NCI-H2029 treated with DMSO at 0.1 percent for 48 hours (cell line): ENCODE data around the gene TMEM151A.
"Not testable (repeated sequence)": the region's sequence is repeated elsewhere in the genome, so short reads cannot be mapped to it uniquely, and the experiment has no call there.

Source experiments
- DNase-seq: peaks from one replicate; lab custom pipeline; 2025; lab: John Stamatoyannopoulos, UW

The TMEM151A gene

DNA sequence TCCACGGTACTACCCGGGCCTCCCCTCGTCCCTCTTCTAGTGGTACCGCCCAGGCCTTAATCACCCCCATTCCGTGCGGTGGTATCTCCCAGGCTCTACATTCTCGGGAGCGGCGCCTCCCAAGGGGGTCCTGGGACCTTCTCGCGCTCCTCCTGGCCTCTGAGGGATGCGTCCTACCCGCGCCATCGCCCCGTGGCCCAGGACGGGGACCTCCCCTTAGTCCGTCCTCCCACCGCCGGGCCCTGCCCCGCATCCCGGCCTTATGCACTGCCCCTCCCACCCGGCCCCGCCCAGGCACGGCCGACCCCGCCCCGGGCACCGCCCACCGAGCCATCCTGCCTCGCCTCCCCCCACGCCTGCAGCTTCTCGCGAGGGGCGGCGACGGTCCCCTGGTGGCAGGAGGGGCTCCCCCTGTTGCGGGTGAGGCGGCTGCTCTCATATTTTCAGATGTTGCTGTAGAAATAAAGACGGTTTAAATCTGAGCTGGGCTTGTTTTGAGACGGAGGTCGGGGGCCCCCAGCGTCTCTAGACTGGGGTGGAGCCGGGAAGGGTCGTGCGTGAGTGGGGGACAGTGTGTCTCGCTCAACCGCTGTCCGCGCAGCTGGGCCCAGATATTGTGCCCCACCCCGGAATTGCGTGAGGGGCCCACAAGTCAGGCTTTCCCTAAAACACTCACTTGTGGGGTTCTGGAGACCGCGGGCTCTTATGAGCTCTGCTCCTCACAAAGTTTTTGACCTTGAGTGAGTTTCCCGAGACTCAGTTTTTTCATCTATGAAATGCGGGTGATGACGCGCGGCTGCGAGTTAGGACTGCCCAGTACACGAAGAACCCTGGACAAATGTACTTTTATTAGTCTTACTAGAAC, 24.1 kb upstream of the TMEM151A start:
- no peak for DNase-seq

DNA sequence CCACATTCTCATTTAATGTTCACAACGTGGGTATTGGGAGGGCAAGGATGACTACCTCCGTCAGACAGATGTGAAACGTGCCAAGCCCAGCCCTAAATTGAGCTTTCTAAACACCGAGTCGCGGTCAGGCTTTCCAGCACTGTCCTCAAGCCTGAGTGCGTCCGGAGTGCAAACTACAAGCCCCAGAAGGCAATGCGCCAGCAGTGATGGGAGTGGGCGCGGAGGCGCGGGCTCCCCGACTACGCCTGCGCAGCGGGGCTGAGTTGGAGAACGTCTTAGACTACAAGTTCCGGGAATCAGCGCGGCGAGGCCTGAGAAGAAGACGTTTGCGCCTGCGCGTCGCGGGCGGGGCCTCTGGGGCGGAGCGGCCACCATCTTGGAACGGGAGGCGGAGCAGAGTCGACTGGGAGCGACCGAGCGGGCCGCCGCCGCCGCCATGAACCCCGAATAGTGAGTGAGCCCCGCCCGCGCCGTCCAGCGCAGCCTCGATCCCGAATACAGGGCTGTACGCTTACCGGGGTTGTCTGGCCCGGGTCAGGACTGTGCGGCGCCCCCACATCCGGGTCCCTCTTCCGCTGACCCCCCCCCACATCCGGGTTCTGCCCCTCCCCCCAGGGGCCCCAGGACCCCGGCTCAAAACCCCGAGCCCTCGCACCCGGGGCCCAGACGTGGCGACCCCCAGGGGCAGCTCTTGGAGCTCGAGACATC, 23.3 kb upstream of the TMEM151A start, which contains the start of gene RAB1B:
Gene RAB1B (plus strand): TSS at position 396 of the 708 bp plus-strand sequence. CDS start 41 bp downstream, at position 437.
- DNase-seq, result peak; percentile 95

DNA sequence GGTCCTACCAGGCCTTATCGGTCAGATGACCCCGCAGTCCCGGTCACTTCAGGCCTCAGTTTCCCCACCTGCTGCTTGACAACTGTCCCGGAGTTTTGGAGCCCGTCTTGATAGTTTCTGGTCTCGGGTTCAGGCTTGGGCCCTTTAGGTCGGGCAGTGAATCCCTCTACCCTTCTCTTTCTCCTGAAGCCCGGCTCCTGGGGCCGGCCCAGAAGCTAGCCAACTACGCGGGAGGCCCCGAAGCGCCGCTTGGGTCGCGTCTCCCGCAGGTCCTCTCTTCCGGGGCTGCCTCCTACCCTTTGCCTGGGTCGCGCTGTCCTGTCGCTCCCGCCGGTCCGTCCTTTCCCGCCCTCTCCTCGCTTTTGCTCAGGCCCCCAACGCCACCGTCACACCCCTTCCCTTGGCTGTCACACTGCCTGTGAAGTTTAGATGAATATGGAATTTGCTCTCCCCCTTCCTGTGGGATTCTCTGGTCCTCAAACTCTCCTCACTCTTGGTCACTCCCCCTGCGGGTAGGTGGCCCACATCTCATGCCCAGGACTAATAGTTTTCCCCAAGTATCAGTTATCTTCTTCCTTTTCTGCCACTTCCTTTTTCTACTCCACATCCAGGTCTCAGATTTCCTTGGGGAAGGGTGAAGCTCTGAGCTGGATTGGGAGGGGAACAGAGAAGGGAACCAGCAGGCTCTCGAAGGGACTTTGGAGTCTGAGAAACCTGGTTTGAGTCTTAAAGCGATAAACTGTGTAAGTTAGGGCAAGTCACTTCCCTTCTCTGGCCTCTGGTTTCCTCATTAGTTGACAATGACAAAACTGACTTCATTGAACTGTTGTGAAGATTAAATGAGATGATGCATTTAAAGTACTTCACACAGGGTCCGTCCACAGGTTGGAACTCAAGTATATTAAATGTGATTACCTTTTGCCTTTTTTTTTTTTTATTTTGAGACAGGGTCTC, 22.5 kb upstream of the TMEM151A start:
- no peak for DNase-seq

DNA sequence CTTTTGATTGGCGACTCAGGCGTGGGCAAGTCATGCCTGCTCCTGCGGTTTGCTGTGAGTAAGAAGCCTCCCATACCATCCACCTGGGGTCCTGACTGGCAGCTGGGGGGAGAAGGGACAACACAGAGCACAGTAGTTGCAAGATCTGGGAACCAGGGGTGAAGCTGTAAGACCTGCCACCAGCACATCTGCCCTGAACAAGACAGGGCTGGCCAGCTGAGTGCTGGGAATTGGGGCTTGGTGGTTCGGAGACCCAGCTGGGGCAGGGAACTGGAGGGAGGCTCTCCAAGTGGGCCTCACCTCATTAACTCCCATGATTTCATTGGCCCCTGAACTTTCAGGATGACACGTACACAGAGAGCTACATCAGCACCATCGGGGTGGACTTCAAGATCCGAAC, 19.9 kb upstream of the TMEM151A start:
- no peak for DNase-seq

DNA sequence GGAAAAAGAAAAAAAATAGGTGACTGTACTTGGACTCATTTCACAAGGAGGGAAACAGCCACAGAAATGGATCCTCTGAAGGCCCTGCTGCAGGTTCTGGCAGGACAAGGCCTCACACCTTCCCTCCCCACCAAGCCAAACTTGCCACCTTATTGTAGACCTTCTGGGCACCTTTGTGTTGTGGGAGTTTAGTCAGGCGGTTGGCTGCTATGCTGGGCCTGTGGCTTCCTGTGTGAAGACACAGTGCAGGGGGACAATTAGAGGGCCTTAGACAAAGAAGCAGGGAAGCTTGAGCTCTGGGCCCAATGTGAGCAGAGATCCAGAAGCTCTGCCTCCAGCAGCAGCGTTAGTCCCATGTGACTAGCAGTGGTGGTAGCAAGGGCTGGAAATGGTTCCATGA, 19.1 kb upstream of the TMEM151A start:
- DNase-seq, result no peak

DNA sequence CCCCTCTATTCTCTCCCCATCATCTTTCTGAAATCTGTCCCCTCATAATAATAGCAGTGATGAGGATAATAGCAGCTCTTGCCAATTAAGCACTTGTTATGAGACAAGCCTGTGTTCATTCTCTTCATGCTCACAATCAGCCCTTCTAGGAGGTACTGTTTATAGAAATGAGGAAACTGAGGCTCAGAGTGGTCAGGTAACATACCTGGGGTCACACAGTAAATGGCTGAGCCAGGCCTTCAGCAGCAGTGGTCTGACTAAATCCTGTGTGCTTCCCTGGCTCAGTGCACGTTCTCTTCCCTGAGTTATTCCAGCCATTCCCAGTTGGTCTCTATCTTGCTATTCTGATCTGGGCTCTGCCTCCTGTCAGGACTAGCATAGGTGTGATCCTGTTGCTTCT, 17.5 kb upstream of the TMEM151A start:
- no peak for DNase-seq

DNA sequence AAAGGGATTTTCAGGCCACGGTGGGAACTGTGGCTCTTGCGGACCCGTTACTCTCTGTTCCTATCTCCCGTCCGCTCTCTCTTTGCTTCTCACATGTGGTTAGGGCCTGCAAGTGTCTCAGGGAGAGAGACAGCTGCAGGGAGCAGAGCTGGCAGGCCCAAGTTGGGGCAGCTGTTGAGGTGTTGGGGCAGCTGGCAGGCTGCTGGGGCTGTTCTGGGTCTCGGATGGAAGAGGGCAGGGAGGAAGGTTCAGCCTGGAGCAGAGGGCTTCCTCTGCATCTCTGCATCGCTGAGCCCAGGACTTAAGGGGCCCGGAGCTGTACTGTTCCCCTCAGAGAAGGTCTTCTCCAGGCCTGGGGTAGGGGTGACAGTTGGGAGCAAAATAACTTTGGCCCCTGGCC, 16.3 kb upstream of the TMEM151A start:
- DNase-seq, result no peak

DNA sequence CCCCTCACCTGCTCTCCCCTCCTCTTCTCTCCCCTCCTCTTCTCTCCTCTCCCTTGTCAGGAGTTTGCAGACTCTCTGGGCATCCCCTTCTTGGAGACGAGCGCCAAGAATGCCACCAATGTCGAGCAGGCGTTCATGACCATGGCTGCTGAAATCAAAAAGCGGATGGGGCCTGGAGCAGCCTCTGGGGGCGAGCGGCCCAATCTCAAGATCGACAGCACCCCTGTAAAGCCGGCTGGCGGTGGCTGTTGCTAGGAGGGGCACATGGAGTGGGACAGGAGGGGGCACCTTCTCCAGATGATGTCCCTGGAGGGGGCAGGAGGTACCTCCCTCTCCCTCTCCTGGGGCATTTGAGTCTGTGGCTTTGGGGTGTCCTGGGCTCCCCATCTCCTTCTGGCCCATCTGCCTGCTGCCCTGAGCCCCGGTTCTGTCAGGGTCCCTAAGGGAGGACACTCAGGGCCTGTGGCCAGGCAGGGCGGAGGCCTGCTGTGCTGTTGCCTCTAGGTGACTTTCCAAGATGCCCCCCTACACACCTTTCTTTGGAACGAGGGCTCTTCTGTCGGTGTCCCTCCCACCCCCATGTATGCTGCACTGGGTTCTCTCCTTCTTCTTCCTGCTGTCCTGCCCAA, 15.6 kb upstream of the TMEM151A start:
- DNase-seq, result no peak

DNA sequence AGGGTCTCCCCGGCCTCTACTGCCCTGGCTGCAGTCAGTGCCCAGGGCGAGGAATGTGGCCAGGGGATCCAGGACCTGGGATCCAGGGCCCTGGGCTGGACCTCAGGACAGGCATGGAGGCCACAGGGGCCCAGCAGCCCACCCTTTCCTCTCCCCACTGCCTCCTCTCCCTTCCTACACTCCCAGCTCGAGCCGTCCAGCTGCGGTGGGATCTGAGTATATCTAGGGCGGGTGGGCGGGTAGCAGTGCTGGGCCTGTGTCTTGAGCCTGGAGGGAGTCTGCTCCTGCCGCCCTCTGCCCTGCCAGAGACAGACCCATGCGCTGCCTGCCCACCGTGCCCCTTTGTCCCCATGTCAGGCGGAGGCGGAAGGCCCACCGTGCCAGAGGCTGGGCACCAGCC, 15.1 kb upstream of the TMEM151A start:
- DNase-seq, result not testable (repeated sequence)

DNA sequence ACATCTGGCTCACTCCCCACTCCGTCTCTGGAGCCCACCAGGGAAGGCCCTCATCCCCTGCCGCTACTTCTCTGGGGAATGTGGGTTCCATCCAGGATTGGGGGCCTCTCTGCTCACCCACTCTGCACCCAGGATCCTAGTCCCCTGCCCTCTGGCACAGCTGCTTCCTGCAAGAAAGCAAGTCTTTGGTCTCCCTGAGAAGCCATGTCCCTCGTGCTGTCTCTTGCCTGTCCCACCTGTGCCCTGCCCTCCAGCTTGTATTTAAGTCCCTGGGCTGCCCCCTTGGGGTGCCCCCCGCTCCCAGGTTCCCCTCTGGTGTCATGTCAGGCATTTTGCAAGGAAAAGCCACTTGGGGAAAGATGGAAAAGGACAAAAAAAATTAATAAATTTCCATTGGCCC, 14.6 kb upstream of the TMEM151A start:
- not testable (repeated sequence) for DNase-seq

DNA sequence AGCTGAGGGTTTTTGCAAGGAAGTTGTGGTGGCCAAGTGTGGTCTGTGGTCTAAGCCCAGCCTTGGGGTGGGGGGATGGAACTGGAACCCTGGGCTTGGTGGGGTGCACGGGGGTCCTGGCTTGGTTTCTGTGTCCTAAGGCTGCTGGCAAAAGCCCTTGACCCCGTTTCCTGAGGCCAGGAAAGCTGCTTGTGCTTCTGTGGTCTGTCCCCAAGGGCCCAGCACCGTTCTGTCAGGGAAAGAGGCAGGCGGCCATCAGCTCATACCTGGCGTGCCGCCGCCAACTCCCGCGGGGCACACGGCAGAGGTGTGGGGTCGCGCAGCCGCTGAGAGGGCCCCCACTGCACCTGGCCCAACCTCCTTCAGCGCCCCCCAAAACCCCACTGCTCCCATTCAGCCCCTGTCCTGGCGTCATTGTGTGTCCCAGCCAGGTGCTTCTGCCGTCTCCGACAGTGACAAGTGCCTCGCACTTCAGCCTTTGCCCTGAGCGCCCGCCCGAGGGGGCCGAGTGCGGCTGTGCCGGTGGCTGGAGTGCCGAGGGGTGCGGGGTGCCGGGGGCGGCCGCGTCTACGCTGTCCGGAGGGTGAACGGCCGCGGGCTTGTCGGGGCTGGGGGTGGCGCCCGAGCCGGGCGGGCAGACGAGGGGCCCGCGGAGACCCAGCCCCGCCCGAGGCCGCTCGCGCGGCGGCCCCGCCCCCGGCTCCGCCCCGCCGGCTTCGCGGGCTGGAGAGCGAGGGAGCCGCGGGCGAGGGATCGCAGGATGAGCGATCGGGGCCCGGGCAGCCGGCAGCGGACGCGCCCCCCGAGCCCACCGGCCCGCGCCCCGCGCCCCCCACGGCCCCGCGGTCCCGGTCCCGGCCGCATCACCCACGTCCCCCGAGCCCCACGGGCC, 14.0 kb upstream of the TMEM151A start, which contains the start of gene CNIH2:
Gene CNIH2 (plus strand): TSS at position 705 of the 892 bp plus-strand sequence. CDS start 282 bp downstream, outside the sequence.
- DNase-seq, result no peak

DNA sequence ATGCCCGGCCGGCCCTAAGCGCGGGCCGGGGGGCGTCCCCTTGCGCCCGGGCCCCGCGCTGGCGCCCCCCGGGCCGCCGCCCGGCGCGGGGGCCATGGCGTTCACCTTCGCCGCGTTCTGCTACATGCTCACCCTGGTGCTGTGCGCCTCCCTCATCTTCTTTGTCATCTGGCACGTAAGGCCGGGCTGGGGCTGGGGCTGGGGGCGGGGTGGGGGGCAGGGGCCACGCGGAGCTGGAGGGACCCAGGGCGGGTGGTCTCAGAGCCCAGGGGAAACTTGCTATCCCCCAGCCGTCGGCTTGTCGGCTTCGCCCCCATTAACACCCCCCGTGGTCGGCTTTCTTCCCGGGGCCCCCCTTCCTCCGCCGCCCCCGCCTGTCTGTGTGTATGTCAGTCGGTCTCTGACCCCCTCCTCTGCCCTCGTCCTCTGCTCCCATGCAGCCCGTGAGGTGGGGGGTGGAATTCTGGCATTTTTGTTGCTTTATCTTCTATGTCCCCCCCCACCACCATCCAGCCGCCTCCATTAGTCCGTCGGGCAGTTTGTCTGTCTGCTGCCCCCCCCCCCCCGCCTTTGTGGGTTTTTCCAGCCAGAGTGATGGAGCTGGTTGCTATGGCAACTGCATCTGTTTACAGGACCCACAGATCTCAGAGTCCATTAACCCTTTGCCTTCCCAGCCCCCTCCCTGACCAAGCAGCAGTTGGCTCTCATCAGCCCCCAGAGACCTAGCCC, 13.2 kb upstream of the TMEM151A start:
- no peak for DNase-seq

DNA sequence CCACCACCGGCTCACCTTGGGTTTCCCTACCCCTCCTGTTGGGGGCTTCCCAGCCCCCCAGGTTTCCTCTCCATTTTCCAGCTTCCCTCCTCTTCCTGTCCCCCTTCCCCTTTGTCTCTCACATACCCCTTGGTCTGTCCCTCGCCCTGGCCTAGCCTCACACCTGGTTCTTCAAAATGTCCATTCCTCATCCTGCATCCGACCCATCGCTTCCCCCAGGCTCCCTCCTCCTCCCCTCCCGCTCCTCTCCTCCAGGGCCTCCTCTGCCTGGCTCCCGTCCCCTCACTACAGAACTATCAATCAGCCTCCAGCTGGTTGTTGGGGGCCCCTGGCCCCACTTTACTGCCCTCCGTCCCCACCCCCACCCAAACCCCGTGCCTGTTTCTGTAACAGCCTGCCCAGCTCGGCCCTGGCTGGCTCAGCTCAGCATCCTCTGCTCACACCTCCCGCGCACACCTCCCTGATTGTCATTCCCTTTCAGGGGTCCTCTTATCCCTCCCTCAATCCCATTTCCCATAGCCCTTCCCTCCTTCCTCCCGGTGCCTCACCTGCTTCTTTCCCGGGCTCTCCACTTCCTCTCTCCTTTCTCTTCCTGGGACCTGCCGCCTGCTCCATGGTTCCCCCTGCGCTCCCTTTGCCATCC, 12.5 kb upstream of the TMEM151A start:
- no peak for DNase-seq

DNA sequence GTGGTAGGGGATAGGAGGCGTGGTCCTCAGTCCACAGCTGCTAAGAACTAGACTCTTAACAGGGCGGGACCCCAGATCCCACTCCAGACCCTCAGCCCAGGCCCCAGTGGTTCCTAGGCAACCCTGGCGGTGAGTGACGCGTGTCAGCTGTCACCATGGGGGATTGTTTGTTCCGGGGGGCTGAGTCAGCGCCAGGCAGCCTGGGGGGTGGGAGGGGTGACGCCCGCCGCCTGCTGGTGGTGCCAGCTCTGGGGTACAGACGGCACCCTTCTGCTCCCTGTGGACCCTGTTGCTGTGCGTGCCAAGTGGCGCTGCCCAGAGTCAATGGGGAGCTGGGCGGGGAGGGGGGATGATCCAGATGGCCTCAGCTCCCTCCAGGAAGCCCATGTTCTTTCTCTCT, 11.3 kb upstream of the TMEM151A start:
- DNase-seq, result no peak

DNA sequence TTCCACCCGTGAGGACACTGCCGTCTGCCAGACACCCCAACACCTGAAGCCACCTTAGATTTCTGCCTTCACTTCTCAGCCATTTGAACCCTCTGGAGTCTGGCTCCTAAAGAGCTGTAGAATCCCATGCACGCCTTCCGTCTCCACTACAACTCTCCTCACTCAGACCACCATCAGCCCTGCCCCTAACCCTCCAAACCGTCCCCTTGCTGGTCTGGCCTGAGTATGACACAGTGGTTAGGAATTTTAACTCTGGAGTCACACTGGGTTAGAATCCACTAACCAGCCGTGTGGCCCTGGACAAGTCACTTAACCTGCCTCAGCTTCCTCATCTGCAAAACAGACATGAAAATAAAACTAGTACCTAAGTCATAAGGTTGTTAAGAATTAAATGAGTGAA, 10.7 kb upstream of the TMEM151A start:
- DNase-seq, result no peak

DNA sequence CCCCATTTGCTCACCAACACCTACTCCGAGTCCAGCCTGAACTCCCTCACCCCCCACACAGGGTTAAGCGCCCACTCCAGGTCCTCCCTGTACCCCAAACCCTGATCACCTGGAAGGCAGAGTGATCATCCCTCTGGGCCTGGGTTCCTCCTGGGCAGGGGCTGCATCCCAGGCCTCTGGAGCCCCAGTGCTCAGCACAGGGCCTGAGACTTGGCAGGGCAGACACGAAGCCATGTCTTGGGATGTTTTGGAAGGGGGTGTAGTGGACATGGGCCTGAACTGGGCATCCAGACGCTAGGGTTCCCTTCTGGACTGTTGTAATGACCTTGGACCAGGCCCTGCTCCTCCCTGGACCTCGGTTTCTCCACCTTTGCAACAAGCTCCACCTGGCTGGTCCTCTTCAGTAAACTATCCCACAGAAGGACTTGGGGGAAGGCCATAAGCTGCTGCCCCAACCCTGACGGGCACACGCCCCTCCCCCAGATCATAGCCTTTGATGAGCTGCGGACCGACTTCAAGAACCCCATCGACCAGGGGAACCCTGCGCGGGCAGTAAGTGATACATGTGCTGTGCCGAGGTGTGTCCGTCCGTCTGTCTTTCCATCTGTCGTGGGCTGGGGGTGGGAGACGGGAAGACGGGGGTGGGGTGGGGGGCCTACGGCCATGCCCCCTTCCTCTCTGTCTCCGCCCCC, 9.8 kb upstream of the TMEM151A start:
- DNase-seq, result no peak

DNA sequence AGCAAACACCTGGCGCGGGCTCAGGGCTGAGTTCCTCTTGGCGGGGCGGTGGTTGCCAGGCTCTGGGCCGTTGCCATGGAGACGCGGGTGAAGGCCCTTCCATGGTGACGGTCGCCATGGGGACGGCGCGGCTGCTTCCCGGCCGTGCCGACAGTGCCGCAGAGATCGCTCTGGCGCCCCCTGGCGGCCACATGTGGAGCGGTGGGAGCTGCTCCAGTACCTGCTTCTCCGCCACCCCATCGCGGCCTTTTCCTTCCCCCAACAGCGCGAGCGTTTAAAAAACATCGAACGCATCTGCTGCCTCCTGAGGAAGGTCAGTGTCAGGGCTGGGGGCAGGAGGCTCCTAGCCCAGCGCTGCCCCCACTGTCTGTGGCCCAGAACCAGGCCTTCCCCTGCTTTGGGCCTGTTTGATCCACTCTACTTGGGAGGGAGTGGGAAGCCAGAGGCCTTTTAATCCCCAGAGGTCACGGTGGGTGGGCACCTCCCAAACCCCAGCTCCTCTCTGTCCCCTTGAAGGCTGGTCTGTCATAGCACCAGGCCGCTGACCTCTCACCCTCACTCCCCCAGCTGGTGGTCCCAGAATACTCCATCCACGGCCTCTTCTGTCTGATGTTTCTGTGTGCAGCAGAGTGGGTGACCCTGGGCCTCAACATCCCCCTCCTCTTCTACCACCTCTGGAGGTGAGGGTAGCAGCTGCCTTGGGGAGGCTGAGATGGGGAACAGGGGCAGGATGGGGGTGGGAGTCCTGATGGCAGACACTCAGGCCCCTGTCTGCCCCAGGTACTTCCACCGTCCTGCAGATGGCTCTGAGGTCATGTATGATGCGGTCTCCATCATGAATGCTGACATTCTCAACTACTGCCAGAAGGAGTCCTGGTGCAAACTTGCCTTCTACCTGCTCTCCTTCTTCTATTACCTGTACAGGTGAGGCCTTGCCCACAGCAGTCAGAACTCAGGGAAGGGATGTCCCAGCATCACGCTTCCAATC, 8.9 kb upstream of the TMEM151A start:
- DNase-seq, result peak; percentile 89
